Stimulated activated CD8-positive, alpha-beta memory T cell treated with anti-CD3 and anti-CD28 coated beads, Interleukin-12 subunit alpha, Interleukin-12 subunit beta, amount 100 ng/mL, for 4 hours (primary cell): ENCODE data around the gene EYS.

ENCODE experiments used
- DNase-seq: peaks from one replicate; pipeline ENCODE4 v3.0.0-alpha.2; 2020; ENCODE audit warnings: low read depth

Gene EYS

GRCh38 chr6:64591676-64592036, 1115.4 kb downstream of the EYS start:
- no peak for DNase-seq

GRCh38 chr6:64590965-64591675, 1115.9 kb downstream of the EYS start:
- DNase-seq: no peak

DNA sequence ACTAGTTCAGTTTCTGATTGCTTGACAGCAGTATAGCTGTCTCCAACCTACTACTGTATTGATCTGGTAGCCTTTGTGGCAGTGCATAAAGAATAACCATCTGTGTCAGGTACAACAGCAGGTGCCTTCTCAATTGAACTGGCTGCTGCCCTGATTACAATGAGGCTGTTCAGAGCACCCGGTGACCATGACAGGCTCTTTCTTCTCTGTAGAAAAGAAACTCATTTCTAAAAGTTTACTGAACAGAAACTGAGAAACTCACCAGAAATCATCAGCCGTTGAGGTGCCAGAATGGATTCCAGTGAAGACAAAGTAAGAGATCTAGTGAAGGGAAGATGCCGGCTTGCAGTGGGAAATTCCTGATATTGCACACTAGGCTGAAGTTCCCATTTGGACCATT, 1117.1 kb downstream of the EYS start:
- DNase-seq: no peak

GRCh38 chr6:64580346-64580745, 1126.7 kb downstream of the EYS start:
- DNase-seq: no peak

DNA sequence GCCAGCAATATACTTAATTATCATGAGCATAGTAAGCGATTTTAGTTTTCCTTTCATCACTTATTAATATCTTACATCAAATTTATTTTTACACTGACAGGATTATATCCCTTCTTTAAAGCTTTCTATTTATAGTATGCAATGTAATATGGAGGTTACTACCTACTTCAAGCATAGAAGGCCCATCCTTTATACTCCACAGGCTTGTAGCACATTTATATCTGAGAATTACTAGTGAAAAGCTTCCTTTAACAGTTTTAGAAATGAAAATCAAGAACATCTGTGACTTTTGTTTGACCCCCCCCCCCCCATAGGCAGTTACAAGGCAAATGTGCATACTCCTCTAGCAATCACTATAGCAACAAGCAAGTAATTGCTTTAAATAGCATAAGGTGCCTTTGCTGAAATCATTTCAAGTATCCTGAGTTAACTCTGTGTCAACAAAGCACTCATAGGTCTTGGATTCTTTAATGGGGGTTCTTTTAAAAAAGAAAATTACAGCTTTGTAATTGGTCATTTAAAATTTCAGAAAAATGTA, 1153.7 kb downstream of the EYS start:
- no peak for DNase-seq

- no peak for DNase-seq
Observed at GRCh38 chr6:64547594-64548268, 1159.3 kb downstream of the EYS start.

GRCh38 chr6:64539917-64540316, 1167.1 kb downstream of the EYS start:
- DNase-seq: no peak

DNA sequence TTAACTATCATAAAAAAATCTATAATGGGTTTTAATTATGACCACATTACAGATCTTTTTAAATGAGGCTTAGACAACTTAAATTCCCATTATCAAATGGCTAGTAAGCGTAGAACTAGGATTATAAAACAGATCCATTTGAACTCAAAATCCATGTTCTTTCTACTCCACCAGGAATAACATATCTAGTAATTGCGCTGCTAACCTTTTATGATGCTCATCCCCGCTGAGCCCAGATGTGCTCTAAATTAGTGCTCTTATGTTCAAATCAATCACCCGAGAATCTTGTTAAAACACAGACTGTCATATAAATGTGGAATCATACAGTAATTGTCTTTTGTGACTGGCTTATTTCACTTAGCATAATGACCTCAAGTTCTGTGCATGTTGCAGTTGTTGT, 1168.3 kb downstream of the EYS start:
- no peak for DNase-seq

GRCh38 chr6:64527899-64528298, 1179.1 kb downstream of the EYS start:
- DNase-seq: no peak

GRCh38 chr6:64522859-64523258, 1184.2 kb downstream of the EYS start:
- no peak for DNase-seq

GRCh38 chr6:64520050-64520449, 1187.0 kb downstream of the EYS start:
- no peak for DNase-seq

- no peak for DNase-seq
Observed at GRCh38 chr6:64516393-64516792, 1190.6 kb downstream of the EYS start.

DNA sequence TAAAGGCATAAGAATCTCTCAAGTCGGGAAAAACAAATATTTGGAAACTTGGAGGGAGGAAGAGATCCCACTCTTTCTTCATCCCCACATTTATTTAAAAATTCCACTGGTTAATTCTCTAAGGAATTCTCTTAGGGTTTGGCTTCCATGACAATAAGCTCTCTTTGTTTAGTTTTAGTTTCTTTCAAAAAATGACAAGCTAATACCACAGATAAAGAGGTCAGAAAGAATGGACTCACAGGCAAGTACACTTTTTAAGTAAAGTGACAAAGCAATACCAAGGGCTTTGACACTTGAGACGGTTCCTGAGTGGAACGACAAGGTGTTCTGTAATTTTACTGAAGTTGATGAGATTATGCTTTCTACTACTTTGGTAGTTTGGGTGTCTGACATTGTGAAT, 1199.4 kb downstream of the EYS start:
- no peak for DNase-seq

DNA sequence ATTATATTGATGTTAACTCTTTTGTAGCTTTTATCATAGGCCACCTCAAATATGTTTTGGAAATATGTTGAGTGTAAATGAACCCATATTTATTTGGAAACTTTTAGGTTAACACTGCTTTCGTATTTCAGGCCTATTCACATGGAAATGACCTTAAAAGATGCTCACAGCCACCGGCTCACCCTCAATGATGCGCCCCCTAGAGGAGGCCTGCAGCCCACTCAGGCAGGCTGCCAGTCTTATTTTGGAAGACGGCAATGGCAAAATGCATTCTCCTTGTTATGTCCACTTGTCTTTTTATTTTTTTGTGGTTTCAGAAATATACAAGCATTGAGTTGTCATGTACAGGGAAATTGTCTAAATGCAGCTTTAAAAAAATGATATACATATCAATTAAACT, 1201.7 kb downstream of the EYS start:
- no peak for DNase-seq

DNA sequence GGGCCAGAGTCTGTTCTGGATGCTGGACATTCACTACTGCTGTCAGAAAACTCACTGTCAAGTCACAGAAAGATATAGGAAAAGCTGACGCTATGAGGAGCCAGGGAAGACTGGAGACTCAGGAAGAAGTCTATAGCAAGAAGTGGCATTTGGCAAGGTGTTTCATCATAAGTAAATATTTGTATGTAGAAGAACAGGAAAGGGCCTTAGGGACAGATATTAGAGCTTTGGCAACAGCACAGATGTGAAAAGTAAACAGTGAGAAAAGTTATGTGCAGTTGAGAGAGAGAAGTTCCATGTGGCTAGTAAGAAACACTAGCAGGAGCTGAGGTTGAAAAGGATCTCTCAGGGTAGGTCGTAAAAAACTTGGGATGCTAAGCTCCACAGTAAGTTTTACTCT, 1202.5 kb downstream of the EYS start:
- DNase-seq: no peak

DNA sequence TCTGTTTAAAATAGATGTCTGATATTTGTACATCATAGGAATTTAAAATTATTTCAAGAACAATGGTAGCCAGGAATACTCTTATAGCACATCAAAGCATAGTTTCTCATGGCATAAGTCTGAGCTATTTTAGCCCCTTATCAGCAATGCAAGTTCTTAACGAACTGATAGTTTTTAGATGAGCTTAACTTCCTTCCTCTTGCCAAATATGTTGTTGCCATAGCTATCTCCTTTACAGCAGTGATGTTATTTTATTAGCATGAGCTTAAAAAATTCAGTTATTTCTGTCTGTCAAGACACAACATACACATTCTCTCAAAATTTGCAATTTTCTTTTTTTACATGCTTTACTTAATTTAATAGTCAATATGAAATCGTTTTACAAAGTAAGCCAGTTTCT, 1204.2 kb downstream of the EYS start:
- DNase-seq: no peak

- no peak for DNase-seq
Observed at GRCh38 chr6:64497634-64498033, 1209.4 kb downstream of the EYS start.

DNA sequence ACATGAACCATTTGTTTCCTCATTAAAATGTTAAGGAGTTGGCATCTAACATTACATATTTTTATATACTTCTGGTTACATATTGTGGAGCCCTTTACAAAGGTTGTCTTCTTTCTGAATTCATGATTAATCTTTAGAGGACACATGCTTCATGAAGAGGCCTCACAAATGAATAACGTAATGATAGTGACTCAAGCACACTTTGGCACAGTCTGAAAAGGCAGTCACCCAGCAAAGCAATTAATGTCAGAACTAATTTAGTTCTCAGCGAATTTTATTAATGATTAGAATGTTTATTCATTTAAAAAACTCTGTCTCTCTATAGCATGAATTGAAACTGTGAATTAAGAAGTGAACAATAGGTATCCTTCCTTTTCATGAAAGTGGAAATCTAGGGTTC, 1217.3 kb downstream of the EYS start:
- no peak for DNase-seq

DNA sequence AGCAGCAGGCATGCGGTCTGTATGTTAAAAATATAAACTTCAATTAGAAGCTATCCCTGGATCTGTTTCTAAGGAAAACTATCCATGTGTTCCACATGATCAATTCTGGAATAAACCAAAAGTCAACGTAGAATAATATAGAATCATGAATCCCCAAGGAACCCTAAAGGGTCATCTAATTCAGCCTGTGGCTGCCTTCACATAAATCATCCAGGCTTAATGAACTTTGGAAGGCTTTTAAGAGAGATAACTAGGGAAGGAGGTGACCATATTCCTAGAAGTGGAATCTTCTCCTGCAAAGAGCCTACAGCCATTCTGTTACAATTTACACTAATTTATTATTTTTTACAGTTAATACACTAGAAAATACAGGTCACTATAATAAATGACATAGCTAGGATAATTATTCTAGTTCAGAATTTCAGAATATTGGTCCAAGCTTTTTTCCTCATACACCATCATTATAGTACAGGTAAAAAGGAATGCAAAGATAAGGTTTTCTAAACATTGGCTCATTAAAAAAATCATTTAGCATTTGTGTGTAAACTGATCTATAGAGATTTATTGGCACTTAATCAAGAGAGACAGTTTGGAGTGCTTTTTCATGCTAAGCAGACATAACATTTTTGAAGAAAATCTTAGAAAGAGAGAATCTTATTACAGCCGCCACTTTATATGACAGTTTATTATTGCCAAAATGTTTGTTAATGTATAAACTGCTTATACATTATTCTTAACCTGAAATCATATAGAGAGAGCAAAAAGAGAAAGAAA, 1220.3 kb downstream of the EYS start:
- DNase-seq: no peak

DNA sequence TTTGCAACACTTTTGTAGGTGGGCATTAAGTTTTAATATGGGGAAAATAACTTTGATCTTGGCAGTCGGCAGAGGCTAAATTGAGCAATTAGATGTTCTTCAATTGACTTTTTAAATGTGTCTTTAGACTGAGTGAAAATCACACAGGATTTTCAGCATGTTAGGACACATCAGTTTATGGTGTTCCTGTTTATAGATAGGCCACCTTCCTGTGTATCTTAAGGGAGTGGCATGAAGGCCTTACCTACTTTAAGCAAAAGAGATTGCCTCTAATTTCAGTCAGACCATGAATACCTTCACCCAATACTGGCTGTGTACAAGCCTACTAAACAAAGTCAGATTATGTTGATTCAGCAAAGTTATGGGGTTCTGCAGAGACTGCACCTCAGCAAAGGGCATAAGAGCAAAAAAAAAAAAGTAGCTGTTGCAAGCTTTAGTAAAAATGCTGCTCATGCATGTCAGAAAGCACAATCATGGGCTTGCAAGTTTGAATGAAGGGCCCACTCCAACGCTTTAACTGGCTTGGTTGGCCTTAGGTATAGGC, 1223.0 kb downstream of the EYS start:
- no peak for DNase-seq

- DNase-seq: no peak
Observed at GRCh38 chr6:64482631-64483030, 1224.4 kb downstream of the EYS start.

GRCh38 chr6:64479134-64479533, 1227.9 kb downstream of the EYS start:
- no peak for DNase-seq

GRCh38 chr6:64477391-64477790, 1229.6 kb downstream of the EYS start:
- DNase-seq: no peak
